Keratinocyte (primary cell): ENCODE results near the gene KLHL42. TPM values are rescaled to one million over a fixed set of nuclear protein-coding genes. Genes with fewer than 3 reads are reported as not detected.
"Not testable (repeated sequence)": the region's sequence is repeated elsewhere in the genome, so short reads cannot be mapped to it uniquely, and the experiment has no call there.

ENCODE experiments used
- DNase-seq: peaks from one replicate; pipeline ENCODE4 v3.0.0-alpha.2; 2011; ENCODE audit warnings: low read depth, missing footprints, low spot score
- FAIRE-seq: peaks from 2 replicates; lab custom pipeline; 2011; peaks lifted over from hg19 to GRCh38; lab: Jason Lieb, UNC
- H2AFZ ChIP-seq: 2 replicates; pipeline ENCODE4 v1.6.0; 2012; ENCODE audit warnings: low read length, control low read depth, inconsistent platforms; ENCODE audit not compliant: control insufficient read depth
- H3K27ac ChIP-seq: 2 replicates; pipeline ENCODE4 v1.5.1; 2011; ENCODE audit warnings: low read length; ENCODE audit not compliant: control insufficient read depth, insufficient read depth
- H3K27me3 ChIP-seq: 3 replicates; pipeline ENCODE4 v1.6.0; 2011; ENCODE audit warnings: low read length; ENCODE audit not compliant: control insufficient read depth, insufficient read depth; ENCODE audit errors: extremely low read depth
- H3K36me3 ChIP-seq, 2 experiments: 2 replicates in 1 of 2; 3 replicates in 1 of 2; pipeline ENCODE4 v1.5.1; 2011; ENCODE audit warnings: low read length in 2 of 2, mild to moderate bottlenecking in 1 of 2; ENCODE audit not compliant: control insufficient read depth in 2 of 2, insufficient read depth in 2 of 2; ENCODE audit errors: extremely low read depth in 1 of 2
- H3K4me1 ChIP-seq: 3 replicates; pipeline ENCODE4 v1.5.1; 2011; ENCODE audit warnings: low read length; ENCODE audit not compliant: control insufficient read depth, insufficient read depth; ENCODE audit errors: extremely low read depth
- H3K4me2 ChIP-seq: 3 replicates; pipeline ENCODE4 v1.6.0; 2011; ENCODE audit warnings: low read depth, low read length; ENCODE audit not compliant: control insufficient read depth, insufficient read depth; ENCODE audit errors: extremely low read depth
- H3K4me3 ChIP-seq, 3 experiments: fragments of 200-600 bp in 1 of 3; sonication (generic) in 1 of 3; 2 replicates in 2 of 3; 3 replicates in 1 of 3; pipeline ENCODE4 v1.5.1; 2011 to 2016; ENCODE audit warnings: low read length in 3 of 3, mild to moderate bottlenecking in 3 of 3, control low read depth in 2 of 3, inconsistent platforms in 1 of 3, low read depth in 1 of 3, mixed read lengths in 1 of 3, mixed run types in 1 of 3, moderate library complexity in 1 of 3; ENCODE audit not compliant: control insufficient read depth in 2 of 3, insufficient read depth in 2 of 3; ENCODE audit errors: extremely low read depth in 1 of 3
- H3K79me2 ChIP-seq: 2 replicates; pipeline ENCODE4 v1.6.0; 2012; ENCODE audit warnings: low read length; ENCODE audit not compliant: control insufficient read depth, insufficient read depth
- H3K9ac ChIP-seq: 3 replicates; pipeline ENCODE4 v1.6.0; 2011; ENCODE audit warnings: low read length; ENCODE audit not compliant: control insufficient read depth, insufficient read depth; ENCODE audit errors: extremely low read depth
- H3K9me1 ChIP-seq: 3 replicates; pipeline ENCODE4 v1.6.0; 2011; ENCODE audit warnings: low read length; ENCODE audit not compliant: control insufficient read depth, insufficient read depth; ENCODE audit errors: extremely low read depth
- H3K9me3 ChIP-seq: 2 replicates; pipeline ENCODE4 v1.5.1; 2012; ENCODE audit warnings: low read depth, low read length; ENCODE audit not compliant: control insufficient read depth
- H4K20me1 ChIP-seq: 3 replicates; pipeline ENCODE4 v1.6.0; 2011; ENCODE audit warnings: low read length; ENCODE audit not compliant: control insufficient read depth, insufficient read depth; ENCODE audit errors: extremely low read depth
- CTCF ChIP-seq, 3 experiments: IDR thresholded peaks in 1 of 3; conservative IDR thresholded peaks in 1 of 3; optimal IDR thresholded peaks in 1 of 3; 2 replicates in 2 of 3; 3 replicates in 1 of 3; pipeline versions ENCODE3 to v1.5.1; 2011; ENCODE audit warnings: low read length in 3 of 3, mild to moderate bottlenecking in 3 of 3, moderate library complexity in 2 of 3, control low read depth in 1 of 3, inconsistent platforms in 1 of 3; ENCODE audit not compliant: insufficient read depth in 2 of 3; ENCODE audit errors: extremely low read depth in 1 of 3
- EZH2 ChIP-seq: IDR thresholded peaks from one replicate; pipeline ENCODE4 v1.6.1; 2012; ENCODE audit warnings: inconsistent platforms, mild to moderate bottlenecking, low read length, moderate library complexity
- dilution Hi-C: fragments of 300-500 bp; cut with MboI; formaldehyde crosslinking; loops from one replicate; pipeline ENCODE4 v1.7.0; 2020; ENCODE audit warnings: low sequenced_read_pairs; ENCODE audit not compliant: extremely low pct_ligation_motif_present
- polyA plus RNA-seq, 5 experiments: library from polyadenylated mRNA; depleted of rRNA in 3 of 5; stranded (reverse) in 3 of 5; stranded (forward) in 1 of 5; unstranded in 1 of 5; fragments of >200 nt; gene quantifications; 1 replicate in 1 of 5; 2 replicates in 3 of 5; 3 replicates in 1 of 5; pipeline versions ENCODE4 v1.2.1 to v1.2.3, GENCODE V29; 2011 to 2012; ENCODE audit warnings: missing spikeins in 2 of 5, low read depth in 1 of 5, low replicate concordance in 1 of 5

KLHL42 gene
- polyA plus RNA-seq, 1 donor (not counting 4 experiments of a cell fraction or from before 2014, with no cell fraction given), result 27.2 TPM

DNA sequence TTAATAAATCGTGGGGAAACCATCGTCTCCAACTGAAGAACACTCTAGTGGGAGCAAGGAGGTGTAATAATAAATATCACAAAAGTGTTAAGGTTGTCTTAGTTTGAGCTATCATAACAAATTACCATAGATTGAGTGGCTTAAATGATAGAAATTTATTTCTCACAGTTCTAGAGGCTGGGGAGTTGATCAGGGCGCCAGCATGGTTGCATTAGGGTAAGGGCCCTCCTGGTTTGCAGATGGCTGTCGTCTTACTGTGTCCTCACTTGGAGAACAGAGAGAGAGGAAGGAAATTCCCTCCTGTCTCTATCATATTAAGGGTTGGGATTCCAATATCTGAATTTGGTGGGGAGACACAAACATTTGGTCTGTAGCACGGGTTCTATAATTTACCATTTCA is 36.4 kb upstream of the KLHL42 start:
- no peak overlapping the region for H2AFZ ChIP-seq
- H3K36me3 ChIP-seq, result peaks cover 6 to 24% of the 10 kb centered on the region in 2 experiments
- H3K9me3 ChIP-seq, result no peaks in the 10 kb centered on the region
- dilution Hi-C loops, result no loop called here
- H3K9ac ChIP-seq, result no peak overlapping the region
- no peaks in the 10 kb centered on the region for H3K9me1 ChIP-seq
- H3K79me2 ChIP-seq, result peaks cover 8% of the 10 kb centered on the region
- no peak overlapping the region for H3K27ac ChIP-seq
- no peak for FAIRE-seq
- H3K4me3 ChIP-seq, result no peak overlapping the region
- no peak for DNase-seq
- no peaks in the 10 kb centered on the region for H4K20me1 ChIP-seq
- H3K4me2 ChIP-seq, result no peak overlapping the region
- H3K27me3 ChIP-seq, result no peaks in the 10 kb centered on the region
- H3K4me1 ChIP-seq, result peaks cover 24% of the 10 kb centered on the region
- TF ChIP-seq EZH2 (no peak), CTCF (optimal IDR thresholded peaks at IDR 0.05 in 1 of 3, IDR thresholded peaks at IDR 0.05 in 1 of 3, conservative IDR thresholded peaks at IDR 0.05 in 1 of 3; ENCODE audit: extremely low read depth in 1 of 3, insufficient read depth in 2 of 3, low read length in 3 of 3) (no peak)

DNA sequence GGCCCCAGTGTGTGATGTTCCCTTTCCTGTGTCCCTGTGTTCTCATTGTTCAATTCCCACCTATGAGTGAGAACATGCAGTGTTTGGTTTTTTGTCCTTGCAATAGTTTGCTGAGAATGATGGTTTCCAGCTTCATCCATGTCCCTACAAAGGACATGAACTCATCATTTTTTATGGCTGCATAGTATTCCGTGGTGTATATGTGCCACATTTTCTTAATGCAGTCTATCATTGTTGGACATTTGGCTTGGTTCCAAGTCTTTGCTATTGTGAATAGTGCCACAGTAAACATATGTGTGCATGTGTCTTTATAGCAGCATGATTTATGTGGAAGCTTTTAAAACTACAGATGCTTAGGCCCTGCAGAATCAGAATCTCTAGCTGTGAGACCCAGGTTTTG is 34.3 kb upstream of the KLHL42 start:
- H3K27me3 ChIP-seq, H3K27ac ChIP-seq, H2AFZ ChIP-seq, H3K4me3 ChIP-seq, DNase-seq, H4K20me1 ChIP-seq, FAIRE-seq, H3K9ac ChIP-seq, H3K4me2 ChIP-seq, H3K9me3 ChIP-seq, dilution Hi-C loops, H3K9me1 ChIP-seq: not testable (repeated sequence)
- Histone ChIP-seq H3K79me2 (peaks cover 12% of the 10 kb centered on the region), H3K4me1 (peaks cover 25% of the 10 kb centered on the region), H3K36me3 (peaks cover 4 to 17% of the 10 kb centered on the region in 2 experiments)
